ENCODE data around the gene MRTFB. TPM values are rescaled to one million over a fixed set of nuclear protein-coding genes. Genes with fewer than 3 reads are reported as not detected.

Gene MRTFB
- total RNA-seq, 1 donor from 2014 or later, result 31.4 TPM

- TF ChIP-seq CTCF (IDR thresholded peaks at IDR 0.05), result no peak
These were observed 134.5 kb downstream of the MRTFB start for GRCh38 chr16:14205666-14206065.

GRCh38 chr16:14211856-14212543 lies 140.9 kb downstream of the MRTFB start:
- no peak overlapping the region for H3K27ac Mint-ChIP-seq (ENCODE audit: unreplicated experiment)

More at GRCh38 chr16:14205666-14206065, 134.5 kb downstream of the MRTFB start:
- no peak overlapping the region for H3K27ac Mint-ChIP-seq (ENCODE audit: unreplicated experiment)
- no peaks in the 10 kb centered on the region for H3K9me3 Mint-ChIP-seq (ENCODE audit: unreplicated experiment)
- H3K4me1 Mint-ChIP-seq (ENCODE audit: unreplicated experiment), result peaks cover 7% of the 10 kb centered on the region
- H3K27me3 Mint-ChIP-seq (ENCODE audit: unreplicated experiment), result no peaks in the 10 kb centered on the region
- H3K4me3 Mint-ChIP-seq (ENCODE audit: unreplicated experiment), result no peak overlapping the region
- DNase-seq (ENCODE audit: extremely low spot score, unreplicated experiment), result no peak
- no peaks in the 10 kb centered on the region for H3K36me3 Mint-ChIP-seq (ENCODE audit: unreplicated experiment)

GRCh38 chr16:14215941-14216340 lies 144.8 kb downstream of the MRTFB start:
- H3K9me3 Mint-ChIP-seq (ENCODE audit: unreplicated experiment), result no peaks in the 10 kb centered on the region
- no peaks in the 10 kb centered on the region for H3K27me3 Mint-ChIP-seq (ENCODE audit: unreplicated experiment)
- no peak for DNase-seq (ENCODE audit: extremely low spot score, unreplicated experiment)
- no peak overlapping the region for H3K4me3 Mint-ChIP-seq (ENCODE audit: unreplicated experiment)
- no peak overlapping the region for H3K27ac Mint-ChIP-seq (ENCODE audit: unreplicated experiment)
- H3K4me1 Mint-ChIP-seq (ENCODE audit: unreplicated experiment), result peaks cover 7% of the 10 kb centered on the region
- no peak for TF ChIP-seq CTCF (IDR thresholded peaks at IDR 0.05)
- peaks cover 40% of the 10 kb centered on the region for H3K36me3 Mint-ChIP-seq (ENCODE audit: unreplicated experiment)

More at GRCh38 chr16:14211856-14212543, 140.9 kb downstream of the MRTFB start:
- Mint-ChIP-seq H3K27me3 (ENCODE audit: unreplicated experiment) (no peaks in the 10 kb centered on the region), H3K4me1 (ENCODE audit: unreplicated experiment) (no peaks in the 10 kb centered on the region), H3K4me3 (ENCODE audit: unreplicated experiment) (no peak overlapping the region), H3K9me3 (ENCODE audit: unreplicated experiment) (no peaks in the 10 kb centered on the region), H3K36me3 (ENCODE audit: unreplicated experiment) (peaks cover 22% of the 10 kb centered on the region)
- no peak for DNase-seq (ENCODE audit: extremely low spot score, unreplicated experiment)
- no peak for TF ChIP-seq CTCF (IDR thresholded peaks at IDR 0.05)

GRCh38 chr16:14219983-14220382 lies 148.9 kb downstream of the MRTFB start:
- peaks cover 49% of the 10 kb centered on the region for H3K36me3 Mint-ChIP-seq (ENCODE audit: unreplicated experiment)
- no peaks in the 10 kb centered on the region for H3K27me3 Mint-ChIP-seq (ENCODE audit: unreplicated experiment)
- DNase-seq (ENCODE audit: extremely low spot score, unreplicated experiment), result no peak
- H3K4me1 Mint-ChIP-seq (ENCODE audit: unreplicated experiment), result peaks cover 7% of the 10 kb centered on the region
- peaks cover 15% of the 10 kb centered on the region for H3K9me3 Mint-ChIP-seq (ENCODE audit: unreplicated experiment)
- TF ChIP-seq CTCF (IDR thresholded peaks at IDR 0.05), result no peak
- no peak overlapping the region for H3K27ac Mint-ChIP-seq (ENCODE audit: unreplicated experiment)
- no peak overlapping the region for H3K4me3 Mint-ChIP-seq (ENCODE audit: unreplicated experiment)

GRCh38 chr16:14223632-14224031 lies 152.5 kb downstream of the MRTFB start:
- Mint-ChIP-seq H3K27ac (ENCODE audit: unreplicated experiment) (no peak overlapping the region), H3K27me3 (ENCODE audit: unreplicated experiment) (no peaks in the 10 kb centered on the region), H3K36me3 (ENCODE audit: unreplicated experiment) (peaks cover 36% of the 10 kb centered on the region), H3K4me3 (ENCODE audit: unreplicated experiment) (no peak overlapping the region), H3K4me1 (ENCODE audit: unreplicated experiment) (peaks cover 7% of the 10 kb centered on the region), H3K9me3 (ENCODE audit: unreplicated experiment) (peaks cover 15% of the 10 kb centered on the region)
- no peak for TF ChIP-seq CTCF (IDR thresholded peaks at IDR 0.05)
- no peak for DNase-seq (ENCODE audit: extremely low spot score, unreplicated experiment)
